Activated CD8-positive, alpha-beta T cell treated with anti-CD3 and anti-CD28 coated beads for 36 hours (primary cell): Measurements from ENCODE around the gene CADM2. TPM values are rescaled to one million over a fixed set of nuclear protein-coding genes. Genes with fewer than 3 reads are reported as not detected.

ENCODE experiments used
- ATAC-seq: fragments of 200-7000 bp; cut with Tn5 transposase; one replicate; pipeline ENCODE4 v1.10.0; 2021; ENCODE audit warnings: mild to moderate bottlenecking, moderate library complexity
- CTCF ChIA-PET: fragments of 350-600 bp; sonication (Branson Sonifier 250); formaldehyde crosslinking; loops from one replicate; lab custom pipeline; 2021; ENCODE audit warnings: antibody characterized with exemption; lab: Charles Lee
- POLR2A ChIA-PET: fragments of 350-600 bp; sonication (Branson Sonifier 250); formaldehyde crosslinking; loops from one replicate; lab custom pipeline; 2021; ENCODE audit warnings: antibody characterized with exemption; lab: Charles Lee
- DNase-seq: peaks from one replicate; pipeline ENCODE4 v3.0.0-alpha.2; 2020
- H3K27ac Mint-ChIP-seq: one replicate; pipeline ENCODE4 v1.8.0; 2021; ENCODE audit warnings: mild to moderate bottlenecking, mixed read lengths
- H3K27me3 Mint-ChIP-seq: one replicate; pipeline ENCODE4 v1.8.0; 2021; ENCODE audit warnings: mixed read lengths
- H3K36me3 Mint-ChIP-seq: one replicate; pipeline ENCODE4 v1.8.0; 2021; ENCODE audit warnings: low read depth, mixed read lengths
- H3K4me1 Mint-ChIP-seq: one replicate; pipeline ENCODE4 v1.8.0; 2021; ENCODE audit warnings: low read depth, mixed read lengths
- H3K4me3 Mint-ChIP-seq: one replicate; pipeline ENCODE4 v1.8.0; 2021; ENCODE audit warnings: mild to moderate bottlenecking, moderate library complexity, mixed read lengths
- H3K9me3 Mint-ChIP-seq: one replicate; pipeline ENCODE4 v1.8.0; 2021; ENCODE audit warnings: mixed read lengths
- intact Hi-C: fragments of 100-400 bp; cut with micrococcal nuclease; formaldehyde crosslinking; loops from one replicate; pipeline ENCODE4 v1.10.0; 2022
- total RNA-seq, 2 experiments: library from RNA; stranded (reverse); gene quantifications; one replicate each; pipeline ENCODE4 v1.2.3, GENCODE V29; 2021
- TF ChIP-seq, protein P1 (sequence below): fragments of 200-600 bp; IDR thresholded peaks from one replicate; pipeline ENCODE4 v1.8.0; 2022; ENCODE audit warnings: antibody characterized with exemption, mild to moderate bottlenecking

The CADM2 gene
- total RNA-seq, 2 experiments from 2014 or later = 0.38 TPM; not detected in 1

- Mint-ChIP-seq H3K36me3 (no peaks in the 10 kb centered on the region), H3K27me3 (no peaks in the 10 kb centered on the region), H3K27ac (no peak overlapping the region), H3K4me1 (no peaks in the 10 kb centered on the region), H3K9me3 (no peaks in the 10 kb centered on the region), H3K4me3 (no peak overlapping the region)
- intact Hi-C loops = no loop called here
- no peak for DNase-seq
- ATAC-seq = no peak
- TF ChIP-seq, protein P1, sequence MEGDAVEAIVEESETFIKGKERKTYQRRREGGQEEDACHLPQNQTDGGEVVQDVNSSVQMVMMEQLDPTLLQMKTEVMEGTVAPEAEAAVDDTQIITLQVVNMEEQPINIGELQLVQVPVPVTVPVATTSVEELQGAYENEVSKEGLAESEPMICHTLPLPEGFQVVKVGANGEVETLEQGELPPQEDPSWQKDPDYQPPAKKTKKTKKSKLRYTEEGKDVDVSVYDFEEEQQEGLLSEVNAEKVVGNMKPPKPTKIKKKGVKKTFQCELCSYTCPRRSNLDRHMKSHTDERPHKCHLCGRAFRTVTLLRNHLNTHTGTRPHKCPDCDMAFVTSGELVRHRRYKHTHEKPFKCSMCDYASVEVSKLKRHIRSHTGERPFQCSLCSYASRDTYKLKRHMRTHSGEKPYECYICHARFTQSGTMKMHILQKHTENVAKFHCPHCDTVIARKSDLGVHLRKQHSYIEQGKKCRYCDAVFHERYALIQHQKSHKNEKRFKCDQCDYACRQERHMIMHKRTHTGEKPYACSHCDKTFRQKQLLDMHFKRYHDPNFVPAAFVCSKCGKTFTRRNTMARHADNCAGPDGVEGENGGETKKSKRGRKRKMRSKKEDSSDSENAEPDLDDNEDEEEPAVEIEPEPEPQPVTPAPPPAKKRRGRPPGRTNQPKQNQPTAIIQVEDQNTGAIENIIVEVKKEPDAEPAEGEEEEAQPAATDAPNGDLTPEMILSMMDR = no peak
- ChIA-PET POLR2A (no interaction called here), CTCF (no interaction called here)
Observed at GRCh38 chr3:85005946-85006345, 47.2 kb downstream of the CADM2 start.

DNA sequence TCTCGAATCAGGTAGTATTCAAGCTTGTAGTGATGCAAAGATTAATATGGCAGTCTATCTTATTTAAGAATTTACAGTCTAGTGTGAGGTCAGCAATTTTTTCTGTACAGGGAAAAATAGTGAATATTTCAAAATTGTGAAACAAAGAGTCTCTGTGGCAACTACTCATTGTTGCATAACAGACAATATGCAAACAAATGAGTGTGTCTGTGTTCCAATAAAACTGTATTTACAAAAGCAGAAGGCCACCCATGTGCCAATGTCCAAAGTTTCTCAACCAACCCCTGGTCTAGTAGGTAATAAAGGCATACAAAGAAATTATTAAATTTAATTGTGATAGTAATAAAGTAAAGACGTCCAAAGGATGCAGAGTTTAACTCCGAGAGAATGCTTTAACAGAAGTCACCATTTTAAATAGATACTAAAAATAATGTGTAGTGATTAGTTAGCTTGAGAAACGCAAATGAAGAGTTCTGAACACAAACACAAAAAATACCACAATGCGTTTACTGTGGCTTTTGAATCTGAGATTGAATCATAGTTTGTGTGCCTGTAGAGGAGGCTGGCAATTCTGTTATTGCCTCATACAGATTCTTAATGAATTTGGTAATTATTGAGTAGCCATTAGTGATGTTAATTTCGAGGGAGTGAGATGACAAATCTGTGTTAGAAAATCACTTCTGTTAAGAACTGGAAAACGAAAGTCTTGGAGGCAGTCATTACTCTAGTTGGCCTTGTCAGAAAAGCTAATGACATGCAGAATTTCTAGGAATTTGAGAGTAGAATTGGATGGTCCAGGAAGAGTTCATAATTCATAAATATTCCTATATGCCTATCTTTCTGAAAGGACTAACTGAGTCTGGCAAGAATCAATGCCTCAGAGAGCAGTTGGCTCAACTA is 48.7 kb downstream of the CADM2 start:
- no peaks in the 10 kb centered on the region for H3K4me1 Mint-ChIP-seq
- intact Hi-C loops = no loop called here
- CTCF ChIA-PET = no interaction called here
- no peaks in the 10 kb centered on the region for H3K27me3 Mint-ChIP-seq
- no peak for DNase-seq
- POLR2A ChIA-PET = no interaction called here
- no peak for ATAC-seq
- no peak overlapping the region for H3K27ac Mint-ChIP-seq
- no peak overlapping the region for H3K4me3 Mint-ChIP-seq
- no peaks in the 10 kb centered on the region for H3K9me3 Mint-ChIP-seq
- H3K36me3 Mint-ChIP-seq = no peaks in the 10 kb centered on the region
- TF ChIP-seq, protein P1 = no peak

DNA sequence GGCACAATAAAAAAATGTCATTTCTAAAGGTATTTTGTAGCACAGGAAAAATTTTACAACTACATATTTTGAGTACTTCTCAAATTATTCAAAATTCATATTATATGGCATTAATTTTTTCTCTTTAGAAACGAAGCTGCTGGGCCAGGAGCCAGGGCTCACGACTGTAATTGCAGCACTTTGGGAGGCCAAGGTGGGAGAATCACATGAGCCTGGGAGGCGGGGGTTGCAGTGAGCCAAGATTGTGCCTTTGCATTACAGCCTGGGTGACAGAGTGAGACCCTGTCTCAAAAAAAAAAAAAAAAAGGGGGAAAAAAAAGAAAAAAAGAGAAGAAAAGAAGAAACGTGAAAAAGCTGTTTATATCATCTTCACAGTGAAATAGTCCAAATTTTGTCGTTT is 62.0 kb downstream of the CADM2 start:
- H3K9me3 Mint-ChIP-seq = peaks cover 3% of the 10 kb centered on the region
- no peaks in the 10 kb centered on the region for H3K27me3 Mint-ChIP-seq
- ChIA-PET CTCF (no interaction called here), POLR2A (no interaction called here)
- no peak overlapping the region for H3K27ac Mint-ChIP-seq
- no peaks in the 10 kb centered on the region for H3K4me1 Mint-ChIP-seq
- no peak overlapping the region for H3K4me3 Mint-ChIP-seq
- ATAC-seq (no peak), DNase-seq (no peak)
- TF ChIP-seq, protein P1 = no peak
- intact Hi-C loops = no loop called here
- H3K36me3 Mint-ChIP-seq = no peaks in the 10 kb centered on the region

DNA sequence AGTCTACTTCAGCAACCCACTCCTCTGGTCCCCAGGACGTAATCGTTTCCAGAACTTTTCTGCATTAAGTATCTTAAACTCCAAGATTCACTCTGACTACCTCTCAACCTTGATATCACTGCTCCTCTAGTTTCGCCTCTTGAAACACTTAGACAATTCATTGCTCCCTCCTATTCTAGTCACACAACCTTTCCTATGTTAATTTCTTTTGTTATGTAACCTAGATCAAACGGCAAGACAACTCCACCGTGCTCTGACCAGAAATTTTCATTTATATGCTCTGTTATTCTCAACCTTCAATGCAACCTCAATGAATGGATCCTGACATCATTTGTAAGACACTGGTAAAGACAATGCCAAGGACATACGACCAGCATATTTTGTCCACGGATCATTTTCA is 71.3 kb downstream of the CADM2 start:
- no peak for ATAC-seq
- no peak for DNase-seq
- TF ChIP-seq, protein P1 = no peak
- ChIA-PET CTCF (no interaction called here), POLR2A (no interaction called here)
- no peak overlapping the region for H3K4me3 Mint-ChIP-seq
- no peak overlapping the region for H3K27ac Mint-ChIP-seq
- H3K36me3 Mint-ChIP-seq = no peaks in the 10 kb centered on the region
- H3K9me3 Mint-ChIP-seq = peaks cover 1% of the 10 kb centered on the region
- H3K4me1 Mint-ChIP-seq = no peaks in the 10 kb centered on the region
- intact Hi-C loops = no loop called here
- H3K27me3 Mint-ChIP-seq = no peaks in the 10 kb centered on the region

DNA sequence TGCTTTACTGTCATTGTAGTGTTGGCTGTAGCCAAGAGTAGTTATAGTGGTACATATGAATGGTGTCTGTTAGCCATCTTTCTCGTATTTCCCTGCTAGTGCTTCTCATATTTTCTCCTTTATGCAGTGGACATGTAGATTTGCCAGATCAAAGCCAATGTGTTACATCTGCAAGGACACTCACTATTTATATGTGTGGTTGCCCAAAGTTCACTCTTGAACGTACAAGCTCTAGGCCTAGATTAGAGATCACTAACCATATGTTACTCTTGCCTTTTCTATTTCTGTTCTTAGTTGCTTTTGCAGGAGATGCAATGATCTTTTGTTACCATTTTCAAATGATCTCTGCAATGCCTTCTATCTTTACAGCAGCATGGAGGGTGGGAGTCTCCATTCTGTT is 78.4 kb downstream of the CADM2 start:
- ChIA-PET POLR2A (no interaction called here), CTCF (no interaction called here)
- H3K4me3 Mint-ChIP-seq = no peak overlapping the region
- no peak for DNase-seq
- H3K27me3 Mint-ChIP-seq = no peaks in the 10 kb centered on the region
- H3K9me3 Mint-ChIP-seq = peaks cover 2% of the 10 kb centered on the region
- no peaks in the 10 kb centered on the region for H3K4me1 Mint-ChIP-seq
- intact Hi-C loops = no loop called here
- no peak for ATAC-seq
- H3K36me3 Mint-ChIP-seq = no peaks in the 10 kb centered on the region
- TF ChIP-seq, protein P1 = no peak
- no peak overlapping the region for H3K27ac Mint-ChIP-seq
